ENCODE results near the gene SPDEF.

SPDEF gene

DNA sequence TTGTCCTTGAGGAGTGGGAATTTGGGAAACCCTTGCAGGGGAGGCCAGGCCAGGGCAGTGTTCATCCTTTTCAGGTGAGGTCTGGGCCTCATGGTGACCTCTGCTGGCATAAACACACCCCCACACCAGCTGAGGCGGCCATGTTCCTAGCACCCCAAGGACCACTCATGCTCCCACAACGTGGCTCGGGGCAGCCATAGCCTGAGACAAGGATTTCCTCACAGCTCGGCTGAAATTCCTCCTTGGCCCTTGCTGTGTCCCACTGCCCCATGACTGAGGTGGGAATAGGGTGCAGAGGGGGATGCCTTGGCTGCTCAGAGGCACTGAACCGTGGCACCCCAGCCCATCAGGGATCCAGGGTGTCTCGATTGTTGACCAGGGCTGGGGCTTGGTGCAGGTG lies 27.3 kb upstream of the SPDEF start:
- no peak for DNase-seq

DNA sequence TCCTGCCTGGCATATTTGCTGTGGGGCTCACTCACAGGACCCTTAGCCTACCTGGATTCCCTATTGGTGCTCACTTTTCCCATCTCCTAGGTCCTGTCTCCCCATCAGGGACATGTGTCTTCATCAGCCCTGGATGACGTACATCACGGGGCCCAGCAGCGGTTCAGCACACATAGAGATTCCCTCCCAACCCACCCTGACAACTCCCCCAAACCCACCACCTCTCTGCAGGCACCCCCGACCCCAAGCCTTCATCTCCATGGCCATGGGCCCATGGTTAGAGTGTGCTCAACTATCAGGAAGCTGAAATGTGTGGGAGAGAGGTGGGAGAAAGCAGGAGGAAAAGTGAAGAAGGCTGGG lies 25.4 kb upstream of the SPDEF start:
- DNase-seq = no peak

DNA sequence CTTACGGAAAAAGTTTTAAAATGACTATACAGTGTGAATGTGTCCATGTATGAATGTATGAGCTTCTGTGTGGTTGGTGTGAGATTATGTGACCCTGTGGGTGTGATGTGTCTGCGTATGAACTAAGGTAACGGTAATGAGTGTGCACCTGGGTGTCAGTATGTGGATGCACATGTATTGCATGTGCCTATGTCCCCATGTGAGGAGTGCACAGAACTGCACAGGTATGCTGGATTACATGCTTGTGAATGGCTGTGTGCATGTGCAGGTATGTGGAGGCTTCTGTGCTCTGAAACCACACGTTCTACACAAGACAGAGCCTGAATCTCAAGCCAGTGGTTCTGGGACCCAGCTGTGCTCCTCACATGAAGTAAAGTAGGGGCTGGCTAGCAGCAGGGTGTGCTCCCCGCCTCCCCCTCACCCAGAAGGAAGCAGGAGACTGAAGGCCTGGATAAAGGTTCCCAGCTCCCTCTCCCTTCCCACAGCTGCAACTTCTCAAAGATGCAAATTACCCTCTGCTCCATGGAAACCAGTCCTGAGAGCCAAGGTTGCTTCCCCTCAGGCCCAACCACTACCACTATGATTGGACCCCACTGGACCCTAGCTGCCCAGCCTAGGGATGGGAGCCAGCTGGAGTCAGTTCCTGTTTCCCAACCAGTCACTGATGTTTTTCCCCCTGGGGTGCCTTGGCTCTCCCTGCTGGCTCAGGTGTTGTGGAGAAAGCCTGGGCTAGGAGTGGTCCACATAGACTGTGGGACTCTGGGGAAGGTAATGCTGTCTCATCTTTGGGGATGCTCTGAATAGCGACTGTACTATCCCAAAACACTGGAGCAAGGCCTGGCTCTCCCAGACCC lies 24.8 kb upstream of the SPDEF start:
- no peak for DNase-seq

DNA sequence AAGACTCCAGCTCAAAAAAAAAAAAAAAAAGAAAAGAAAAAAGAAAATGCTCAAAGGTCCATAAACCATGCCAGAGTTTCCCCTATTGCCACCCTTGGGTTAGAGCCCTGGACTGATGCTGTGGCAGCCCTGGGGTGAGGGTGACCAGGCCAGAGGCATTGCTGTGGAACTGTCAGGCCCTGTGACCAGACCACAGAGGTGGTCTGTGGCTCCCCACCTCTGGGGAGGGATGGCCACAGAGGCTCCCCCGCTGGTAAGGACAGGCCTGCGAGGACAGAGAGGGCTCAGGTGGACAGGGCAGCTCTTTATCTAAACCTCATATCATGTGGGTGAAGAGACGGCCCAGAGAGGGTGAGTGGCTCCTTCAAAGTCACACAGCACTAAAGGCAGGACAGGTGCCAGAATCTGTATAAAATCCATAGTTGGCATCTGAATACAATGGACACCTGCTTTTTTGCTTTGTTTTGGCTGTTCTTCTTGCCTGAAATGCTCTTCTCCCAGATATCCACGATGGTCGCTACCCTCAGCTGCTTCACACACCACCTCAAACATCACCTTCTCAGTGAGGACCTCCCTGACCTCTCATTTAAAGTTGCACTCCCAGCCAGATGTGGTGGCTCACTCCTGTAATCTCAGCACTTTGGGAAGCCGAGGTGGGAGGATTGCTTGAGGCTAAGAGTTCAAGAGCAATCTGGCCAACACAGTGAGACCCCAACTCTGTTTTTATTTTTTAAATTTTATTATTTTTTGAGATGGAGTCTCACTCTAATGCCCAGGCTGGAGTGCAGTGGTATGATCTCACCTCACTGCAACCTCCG lies 22.5 kb upstream of the SPDEF start:
- no peak for DNase-seq

DNA sequence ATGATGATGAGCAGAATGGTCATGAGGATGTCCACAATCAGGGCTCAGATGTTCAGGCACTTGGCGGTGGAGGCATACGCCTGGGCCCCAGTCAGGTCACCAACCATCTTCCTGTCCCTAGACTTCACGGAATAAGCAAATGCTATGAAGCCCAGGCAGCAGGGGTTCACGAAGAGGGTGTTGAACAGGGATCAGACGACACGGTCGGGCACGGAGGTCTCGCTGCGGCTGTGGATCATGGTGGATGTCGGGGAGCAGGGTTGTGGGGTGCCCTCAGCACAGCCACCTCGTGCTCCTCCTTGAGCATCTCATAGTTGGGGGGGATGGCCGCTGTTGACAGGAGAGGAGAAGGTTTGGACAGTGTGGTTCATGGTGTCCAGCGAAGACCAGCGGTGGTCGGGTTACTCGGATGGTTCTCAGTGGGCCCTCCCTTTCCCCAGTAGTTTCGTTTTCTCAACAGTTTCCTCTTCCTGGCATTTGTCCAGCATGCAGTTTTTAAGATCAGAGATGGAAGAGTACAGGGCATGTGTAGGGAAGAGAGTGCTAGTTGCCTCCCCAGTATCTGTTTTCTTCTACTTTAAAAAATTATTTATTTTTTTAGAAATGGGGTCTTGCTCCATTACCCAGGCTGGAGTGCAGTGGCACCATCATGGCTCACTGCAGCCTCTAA lies 20.3 kb upstream of the SPDEF start:
- DNase-seq = no peak

DNA sequence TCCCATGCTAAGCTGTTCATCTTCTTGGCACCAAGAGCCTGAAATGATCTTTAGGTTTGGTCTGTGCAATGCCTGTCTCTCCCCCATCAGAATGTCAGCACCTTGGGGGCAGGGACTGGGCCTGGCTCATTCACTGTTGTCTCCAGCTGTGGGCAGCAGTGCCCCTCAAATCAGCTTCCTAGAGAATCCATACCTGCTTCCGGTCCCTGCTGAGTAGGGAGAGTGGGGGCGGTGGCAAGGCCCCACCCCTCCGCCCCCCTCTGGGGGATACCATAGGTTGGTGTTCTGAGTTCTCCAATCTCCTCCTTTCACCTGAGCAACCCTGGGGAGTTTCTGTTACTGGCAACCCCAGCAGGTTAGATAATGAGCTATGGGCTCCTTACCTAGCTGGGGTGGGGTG lies 19.2 kb upstream of the SPDEF start:
- no peak for DNase-seq

DNA sequence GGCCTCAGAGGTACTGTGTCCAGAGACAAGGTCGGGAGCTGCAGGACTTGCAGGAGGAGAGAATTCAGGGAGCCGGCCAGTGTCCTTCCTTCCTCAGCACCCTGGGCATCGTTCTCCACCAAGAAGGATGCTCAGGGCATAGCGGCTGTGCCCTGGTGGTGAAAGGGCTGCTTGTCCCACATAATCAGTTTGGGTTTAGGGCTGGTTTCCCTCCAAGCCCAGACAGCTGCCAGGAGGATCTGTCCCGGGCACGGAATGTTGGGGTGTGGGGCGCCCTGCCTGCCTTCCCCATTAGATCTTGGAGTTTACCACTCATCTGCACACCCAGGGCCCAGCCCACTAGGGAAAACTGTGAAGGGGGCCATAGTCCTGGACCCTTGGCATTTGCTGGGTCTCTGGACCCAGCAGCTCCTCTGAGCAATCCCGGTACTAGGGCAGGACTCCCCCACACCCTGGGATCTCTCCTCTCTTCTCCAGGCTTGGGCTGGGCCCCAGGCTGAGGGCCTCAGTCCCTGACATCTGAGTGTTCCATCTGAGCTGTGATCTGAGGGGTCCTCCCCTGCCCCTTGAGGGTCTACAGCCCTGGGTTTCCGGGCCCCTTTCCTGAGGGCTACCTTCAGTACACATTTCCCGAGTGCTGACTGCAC lies 18.6 kb upstream of the SPDEF start:
- DNase-seq = no peak

DNA sequence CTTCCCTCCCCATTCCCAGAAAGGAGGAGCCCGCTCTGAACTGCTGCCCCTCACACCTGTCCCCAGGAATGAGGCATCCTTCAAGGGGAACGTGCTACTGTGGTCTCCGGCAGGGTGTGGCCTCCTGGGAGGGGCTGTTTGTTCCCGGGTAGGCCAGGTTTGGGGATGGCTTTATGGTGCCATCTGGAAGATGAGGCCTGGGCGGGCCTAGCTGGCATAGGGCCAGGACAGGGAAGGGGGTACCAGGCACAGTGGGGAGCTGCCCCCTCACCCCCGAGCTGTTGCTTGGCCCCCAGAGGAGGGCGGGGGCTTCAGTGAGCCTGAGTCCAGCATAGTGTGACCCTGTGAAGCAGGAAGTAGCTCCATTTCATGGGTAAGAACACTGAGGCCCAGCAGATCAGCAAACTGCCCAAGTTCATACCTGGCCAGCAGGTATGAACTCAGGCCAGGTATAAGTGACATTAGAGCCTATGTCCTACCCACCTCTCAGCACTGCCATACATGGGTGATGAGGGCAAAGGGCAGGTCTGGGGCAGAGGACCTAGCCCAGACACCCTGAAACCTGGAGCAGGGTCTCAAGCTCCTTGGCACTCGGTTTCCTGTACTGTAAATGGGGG lies 17.5 kb upstream of the SPDEF start:
- DNase-seq = no peak

DNA sequence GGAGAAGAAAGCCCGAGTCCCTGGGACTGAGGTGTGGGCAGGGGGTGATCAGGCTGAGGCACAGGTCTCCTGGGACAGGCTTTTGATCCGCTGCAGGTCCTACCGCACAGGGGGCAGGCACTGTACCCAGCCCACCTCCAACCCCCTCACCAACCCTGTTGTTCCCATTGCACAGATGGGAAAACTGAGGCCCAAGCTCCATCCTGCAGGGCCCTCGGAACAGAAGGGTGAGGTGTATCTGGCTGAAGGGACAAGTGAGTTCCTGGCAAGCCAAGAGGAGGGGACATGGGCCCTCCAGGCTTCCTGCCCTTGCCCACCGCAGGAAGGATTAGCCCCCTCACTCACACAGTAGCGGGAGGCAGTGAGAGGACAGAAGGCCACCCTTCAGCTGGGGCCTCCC lies 16.5 kb upstream of the SPDEF start:
- DNase-seq = no peak

DNA sequence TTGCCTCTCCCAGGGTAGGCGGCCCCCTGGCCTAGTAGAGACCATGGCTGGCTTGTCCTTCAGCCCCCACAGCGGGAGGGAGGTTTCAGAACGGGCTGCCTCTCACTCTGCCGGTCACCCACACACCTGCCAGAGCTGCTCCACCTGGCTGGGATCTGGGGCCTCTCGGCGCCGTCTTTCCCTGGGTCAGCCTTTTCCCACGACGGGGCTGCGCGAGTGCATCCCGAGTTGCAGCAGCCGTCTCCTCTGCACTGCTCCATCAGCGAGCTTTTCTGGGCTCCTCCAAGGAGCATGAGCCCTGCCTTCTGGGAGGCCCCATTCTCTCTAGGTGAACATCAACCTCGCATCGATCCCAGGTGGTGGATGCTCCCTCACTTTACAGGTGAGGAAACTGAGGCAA lies 15.9 kb upstream of the SPDEF start:
- no peak for DNase-seq

DNA sequence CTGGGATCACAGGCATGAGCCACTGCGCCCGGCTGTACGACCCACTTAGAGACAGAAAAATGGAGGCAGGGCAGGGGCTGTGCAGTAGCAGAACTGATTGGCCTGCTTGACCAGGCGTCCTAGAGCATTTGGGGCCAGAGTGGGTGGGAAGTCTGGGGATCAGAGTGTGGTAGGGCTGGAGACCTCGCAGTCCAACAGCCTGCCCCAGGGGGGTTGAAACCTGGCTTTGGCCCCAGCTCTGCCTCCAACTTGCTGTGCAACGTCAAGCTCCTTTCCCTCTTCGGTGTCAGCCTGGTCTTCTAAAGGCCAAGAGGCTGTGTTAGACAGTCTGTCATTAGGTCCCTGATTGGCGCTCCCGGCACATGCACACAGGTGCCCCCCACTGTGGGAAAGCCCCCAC lies 15.3 kb upstream of the SPDEF start:
- no peak for DNase-seq

DNA sequence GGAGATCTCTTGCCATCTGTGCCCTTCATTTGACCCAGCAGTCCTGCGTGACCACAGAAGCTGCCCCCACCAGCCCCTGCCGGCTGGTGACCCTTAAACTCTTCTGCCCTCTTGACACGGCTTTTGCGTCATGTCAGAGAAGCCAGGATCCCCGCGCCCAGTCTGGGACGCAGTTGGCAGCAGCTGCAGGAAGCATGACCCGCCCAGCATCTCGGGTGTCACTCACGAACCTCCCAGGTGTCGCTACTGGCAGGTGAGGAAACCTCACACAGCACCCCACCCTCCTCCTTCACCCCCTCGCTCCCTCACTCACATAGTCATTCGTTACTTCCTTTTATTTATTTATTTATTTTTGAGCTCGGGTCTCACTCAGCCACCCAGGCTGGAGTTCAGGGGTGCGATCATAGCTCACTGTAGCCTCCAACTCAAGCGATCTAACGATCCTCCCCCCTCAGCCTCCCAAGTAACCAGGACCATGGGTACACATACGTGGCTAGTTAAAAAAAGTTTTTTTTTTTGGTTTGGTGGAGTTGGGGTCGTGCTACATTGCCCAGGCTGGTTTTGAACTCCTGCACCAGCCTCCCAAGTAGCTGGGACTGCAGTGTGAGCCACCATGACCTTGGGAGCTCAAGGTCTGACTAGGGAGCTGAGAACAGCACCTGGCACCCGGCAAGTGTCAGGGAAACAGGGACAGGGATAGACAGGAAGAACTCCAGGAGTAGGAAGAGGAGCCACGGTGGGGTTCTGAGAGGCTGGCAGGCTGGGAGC lies 14.1 kb upstream of the SPDEF start:
- no peak for DNase-seq

DNA sequence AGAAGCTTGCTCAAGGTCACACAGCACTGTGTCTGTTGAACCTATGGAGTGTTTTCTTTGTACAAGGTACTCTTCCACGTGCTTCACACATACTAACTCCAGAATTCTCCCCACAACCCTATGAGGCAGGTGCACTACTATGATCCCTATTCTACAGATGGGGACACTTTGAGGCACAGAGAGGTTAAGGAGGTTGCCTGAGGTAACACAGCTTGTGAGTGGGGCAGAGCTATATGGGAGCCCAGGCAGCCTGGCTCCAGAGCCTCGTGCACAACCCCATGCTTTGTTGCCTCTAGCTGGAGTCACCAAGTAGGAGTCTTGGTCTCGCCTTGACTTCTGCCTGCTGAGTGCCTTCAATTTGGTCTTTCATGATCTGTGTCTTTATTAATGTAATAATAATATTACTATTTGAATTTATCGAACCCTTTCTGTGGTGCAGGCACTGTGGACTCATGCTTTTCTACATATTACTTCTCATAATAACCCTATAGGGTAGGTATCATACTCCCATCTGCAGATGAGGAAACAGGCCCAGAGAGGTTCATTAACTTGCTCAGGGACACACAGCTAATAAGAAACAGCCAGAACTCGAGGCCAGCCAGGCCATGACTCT lies 13.3 kb upstream of the SPDEF start:
- no peak for DNase-seq

DNA sequence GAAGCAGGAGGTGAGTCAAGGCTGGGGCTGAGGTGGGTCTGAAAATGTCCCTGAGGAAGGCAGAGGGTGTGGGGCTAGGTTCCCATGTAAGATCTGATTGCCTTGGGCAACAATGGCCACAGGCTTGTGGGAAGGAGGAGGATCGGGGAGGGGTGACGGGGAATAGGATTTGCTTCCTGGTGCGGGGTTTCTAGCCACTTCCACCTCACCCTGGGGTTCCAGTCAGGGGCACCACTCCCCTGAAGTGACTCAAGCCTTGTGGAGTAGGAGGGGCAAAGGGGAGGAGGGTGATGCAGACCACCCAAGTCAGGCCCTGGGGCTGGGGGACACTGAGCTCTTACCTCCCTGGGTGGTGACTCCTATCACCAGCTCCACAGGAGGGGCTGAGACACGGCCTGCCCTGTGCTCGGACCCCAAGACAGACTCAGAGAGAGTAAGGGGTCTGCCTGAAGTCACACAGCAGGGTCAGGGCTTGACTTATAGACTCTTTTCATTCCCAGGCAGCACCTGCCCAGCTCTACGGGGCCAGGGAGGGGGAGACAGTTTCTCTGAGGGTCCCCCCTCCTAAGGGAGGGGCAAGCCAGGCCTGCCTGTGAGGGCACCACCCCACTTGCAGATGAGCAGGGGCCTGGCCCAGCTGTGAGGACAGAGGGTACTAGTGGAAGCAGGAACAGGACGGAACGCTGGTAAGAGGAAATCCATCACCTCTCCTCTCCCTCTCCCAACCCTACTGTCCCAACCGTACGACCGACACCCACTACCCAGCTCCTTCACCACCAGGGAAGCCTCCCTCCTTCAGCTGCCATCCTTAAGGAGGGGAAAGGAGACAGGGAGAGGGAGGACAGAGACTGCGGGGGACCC lies 12.4 kb upstream of the SPDEF start:
- DNase-seq = no peak

DNA sequence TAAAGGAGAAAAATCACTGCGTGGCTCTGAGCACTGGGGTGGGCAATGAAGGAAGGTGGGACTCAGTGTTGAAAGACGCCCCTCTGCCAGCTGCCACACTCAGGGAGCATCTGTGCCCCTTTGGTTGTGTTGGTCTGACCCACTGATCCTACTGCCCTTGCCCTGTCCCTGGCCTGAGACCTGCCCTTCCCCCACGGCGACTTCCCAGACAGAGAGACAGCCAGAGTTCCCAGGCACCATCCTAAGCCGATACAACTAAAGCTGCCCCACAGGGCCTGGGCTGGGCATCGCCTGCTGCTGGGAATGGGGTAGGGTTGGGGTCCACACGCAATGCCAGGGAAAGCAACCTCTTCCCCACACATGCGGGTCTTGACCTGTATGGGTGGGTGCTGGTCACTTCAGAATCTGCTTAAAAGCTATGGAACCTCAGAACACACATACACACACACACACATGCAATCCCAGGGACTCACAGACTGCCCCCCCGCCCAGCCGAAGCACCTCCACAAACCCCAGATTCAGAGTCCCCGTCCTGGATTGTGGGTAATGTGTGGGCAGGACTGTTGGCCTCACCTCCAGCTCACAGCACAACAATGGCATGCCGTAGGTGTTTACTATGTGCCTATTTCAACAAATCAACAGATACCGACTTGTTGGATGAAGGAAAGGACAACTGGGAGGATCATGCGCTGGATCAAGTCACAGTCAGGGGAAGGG lies 10.9 kb upstream of the SPDEF start:
- DNase-seq = no peak

DNA sequence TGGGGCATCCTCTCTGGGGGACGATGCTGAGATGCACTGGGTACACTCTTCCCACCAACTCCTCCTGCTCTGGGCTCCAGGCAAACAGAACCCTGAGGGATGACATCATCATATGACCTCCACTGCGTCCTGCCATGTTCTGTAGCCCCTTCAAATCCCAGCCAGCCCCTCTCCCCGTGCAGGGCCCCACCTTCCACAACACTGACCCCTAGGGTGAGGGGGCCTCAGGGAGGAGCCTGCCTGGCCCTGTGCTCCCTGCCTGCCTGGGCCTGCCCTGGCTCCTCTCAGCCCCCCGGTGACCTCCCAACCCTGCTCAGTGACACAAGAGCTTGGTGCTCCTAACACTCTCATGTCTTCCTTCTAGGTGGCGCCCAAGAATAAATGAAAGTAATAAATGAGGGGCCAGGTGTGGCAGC lies 9.6 kb upstream of the SPDEF start:
- DNase-seq = no peak

DNA sequence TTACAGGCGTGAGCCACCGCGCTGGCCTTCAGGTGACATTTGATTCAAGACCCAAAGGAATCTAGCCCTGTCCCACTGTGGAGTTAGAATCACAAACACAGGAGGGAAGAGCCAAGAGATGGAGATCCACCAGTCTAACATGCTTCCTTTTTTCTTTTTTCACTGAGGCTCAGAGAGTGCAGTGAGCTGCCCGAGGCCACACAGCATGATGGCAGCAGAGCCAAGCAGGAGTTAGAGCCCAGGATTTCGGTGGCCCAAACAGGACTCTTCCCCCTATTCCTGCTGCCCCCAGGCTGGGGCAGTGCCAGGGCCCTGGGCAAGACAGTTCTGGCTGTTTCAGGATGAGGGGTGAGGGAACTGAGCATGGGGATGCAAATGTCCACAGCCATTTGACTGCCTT lies 8.1 kb upstream of the SPDEF start:
- DNase-seq = no peak

DNA sequence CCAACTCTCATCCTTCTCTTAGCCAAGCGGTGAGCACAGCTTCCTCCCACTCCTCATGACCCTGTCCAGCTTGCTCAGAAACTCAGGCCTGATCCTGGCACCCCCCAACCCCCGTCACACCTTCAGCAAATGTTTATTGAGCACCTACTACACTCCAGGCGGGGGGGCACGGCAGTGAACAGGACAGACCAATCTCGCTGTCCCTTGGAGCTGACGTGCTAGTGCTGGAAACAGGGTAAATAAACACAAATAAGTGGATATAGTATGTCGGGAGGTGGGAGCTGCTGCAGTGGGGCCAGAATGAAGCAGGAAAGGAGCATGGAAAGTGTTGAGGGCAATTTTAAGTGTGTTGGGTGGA lies 7.4 kb upstream of the SPDEF start:
- DNase-seq = no peak

DNA sequence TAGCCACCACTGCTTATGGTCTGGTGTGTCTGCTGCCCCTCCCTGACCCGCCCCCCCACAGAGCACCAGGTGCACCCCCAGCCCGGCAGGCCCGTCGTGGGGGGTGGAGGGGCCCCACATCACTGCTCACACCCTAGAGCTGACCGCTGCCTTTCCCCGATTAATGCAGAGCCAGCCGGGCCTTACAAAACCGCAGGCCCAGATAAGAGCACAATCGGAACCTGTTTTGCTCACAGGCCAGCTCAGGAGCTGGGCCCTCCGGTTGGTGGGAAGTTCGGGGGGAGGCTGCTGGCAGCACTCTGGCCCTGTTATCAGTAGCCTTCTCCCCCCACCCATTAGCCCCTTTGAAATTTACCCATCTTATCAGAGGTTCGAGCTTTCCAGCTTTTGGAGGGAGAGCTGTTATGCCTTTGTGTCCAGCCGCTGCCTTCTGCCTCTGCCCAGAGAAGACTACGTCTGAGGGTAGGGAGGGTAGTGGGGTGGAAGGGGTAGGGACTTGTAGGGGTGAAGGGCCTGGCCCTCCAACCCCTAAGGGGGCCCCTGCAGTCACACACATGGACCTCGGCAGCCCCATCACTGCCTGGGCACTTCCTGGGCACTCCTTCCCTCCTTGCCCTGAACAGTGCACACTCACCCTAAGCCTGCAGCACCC lies 6.9 kb upstream of the SPDEF start:
- no peak for DNase-seq

DNA sequence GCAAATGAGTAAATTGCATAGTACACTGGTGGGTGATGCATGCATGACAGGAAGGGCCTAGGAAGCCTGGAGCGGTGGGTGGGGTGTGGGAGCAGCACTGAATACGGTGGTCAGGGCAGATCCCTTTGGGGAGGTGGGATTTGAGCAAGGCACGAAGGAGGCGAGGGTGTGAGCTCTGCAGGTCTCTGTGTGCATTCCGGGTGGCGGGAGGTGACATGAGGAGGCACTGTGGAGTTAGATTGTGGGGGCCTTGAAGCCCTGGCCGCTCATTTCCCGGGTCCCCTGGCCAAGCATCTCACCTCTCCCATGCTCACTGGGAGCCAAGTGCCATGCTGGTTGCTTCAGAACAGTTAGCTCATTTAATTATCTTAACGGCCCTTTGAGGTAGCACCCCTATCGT lies 6.2 kb upstream of the SPDEF start:
- no peak for DNase-seq

All from NCI-H1436 treated with DMSO at 0.1 percent for 48 hours (cell line).